ENCODE results near the gene SARDH. TPM values are rescaled to one million over a fixed set of nuclear protein-coding genes. Genes with fewer than 3 reads are reported as not detected.

SARDH gene
- total and polyA plus RNA-seq, 9 of the 15 experiments (the other 6 are each of a cell fraction or from before 2014, with no cell fraction given): 0.14 TPM; not detected in 8

- TF ChIP-seq SIX5 (IDR thresholded peaks at IDR 0.05; ENCODE audit: borderline replicate concordance in 1 of 2, insufficient read depth in 1 of 2, low read depth in 1 of 2, low read length in 2 of 2) (no peak), RERE (CRISPR knock-in tag; IDR thresholded peaks at IDR 0.05; ENCODE audit: borderline replicate concordance) (no peak), KDM5B (IDR thresholded peaks at IDR 0.05; ENCODE audit: insufficient replicate concordance, low read depth, low read length) (no peak), ZBTB5 (IDR thresholded peaks at IDR 0.05) (no peak), VEZF1 (CRISPR knock-in tag; IDR thresholded peaks at IDR 0.05) (no peak), ARID1B (IDR thresholded peaks at IDR 0.05) (no peak), JUN (IDR thresholded peaks at IDR 0.05; ENCODE audit: borderline replicate concordance, low read depth, low read length) (no peak), JUN (CRISPR knock-in tag; IDR thresholded peaks at IDR 0.05; ENCODE audit: borderline replicate concordance) (no peak), ELF1 (tag; IDR thresholded peaks at IDR 0.05) (no peak), HSF4 (CRISPR knock-in tag; IDR thresholded peaks at IDR 0.05; ENCODE audit: borderline replicate concordance) (no peak), RAD21 (CRISPR knock-in tag; conservative IDR thresholded peaks at IDR 0.05 in 1 of 2, IDR thresholded peaks at IDR 0.05 in 1 of 2) (no peak)
Measured at GRCh38 chr9:133700819-133701320, 37.3 kb downstream of the SARDH start (continued).
